GM21360 (cell line): ENCODE measurements around the gene OR2A5.
"Not testable (repeated sequence)": the region's sequence is repeated elsewhere in the genome, so short reads cannot be mapped to it uniquely, and the experiment has no call there.

Source experiments
- ATAC-seq: cut with Tn5 transposase; IDR thresholded peaks from one replicate; pipeline ENCODE4 v1.9.1; 2021; ENCODE audit warnings: mild to moderate bottlenecking, moderate library complexity; ENCODE audit not compliant: unreplicated experiment

The OR2A5 gene

DNA sequence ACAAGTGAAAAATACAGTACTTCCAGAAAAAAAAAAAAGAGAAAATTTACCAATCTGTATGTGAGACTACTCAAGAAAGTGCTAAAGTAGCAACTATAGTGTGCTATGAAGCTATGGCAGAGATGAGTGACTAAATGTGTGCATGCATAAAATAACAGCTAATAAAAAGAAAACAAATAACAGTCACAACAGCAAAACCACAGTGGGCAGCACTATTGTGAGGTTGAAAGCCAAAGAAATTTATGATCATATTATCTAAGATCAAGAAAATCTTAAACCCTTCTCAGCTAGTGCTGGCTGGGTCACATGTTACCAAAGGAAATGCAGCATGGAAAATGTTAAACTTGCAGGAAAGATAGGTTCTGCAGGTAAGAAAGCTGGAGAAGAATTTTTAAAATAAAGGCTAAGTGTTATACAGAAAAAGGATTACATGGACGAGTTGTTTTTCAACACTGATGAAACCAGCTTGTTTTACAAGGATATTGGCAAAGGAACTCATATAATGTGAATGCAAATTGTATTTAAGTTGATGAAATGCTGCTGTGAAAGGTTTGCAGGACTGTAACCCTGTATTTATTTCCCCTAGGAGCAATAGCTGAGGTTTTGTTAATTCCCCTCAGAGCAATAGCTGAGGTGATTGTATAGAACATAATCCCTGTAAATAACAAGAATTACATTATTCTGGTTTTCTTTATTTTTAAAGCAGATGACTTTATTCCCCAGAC lies 15.6 kb upstream of the OR2A5 start:
- ATAC-seq = no peak

DNA sequence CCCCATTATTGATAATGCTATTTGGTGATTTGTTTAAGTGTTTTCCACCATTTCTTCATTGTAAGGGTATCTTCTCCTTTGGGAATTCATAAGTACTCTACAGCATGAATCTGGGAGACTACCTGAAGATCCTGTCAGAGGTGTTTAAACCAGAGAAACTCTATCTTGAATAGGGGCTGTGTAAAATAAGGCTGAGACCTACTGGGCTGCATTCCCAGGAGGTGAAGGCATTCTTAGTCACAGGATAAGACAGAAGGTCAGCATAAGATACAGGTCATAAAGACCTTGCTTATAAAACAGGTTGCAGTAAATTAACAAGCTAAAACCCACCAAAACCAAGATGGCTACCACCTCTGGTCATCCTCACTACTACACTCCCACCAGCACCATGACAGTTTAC lies 13.4 kb upstream of the OR2A5 start:
- ATAC-seq = no peak

DNA sequence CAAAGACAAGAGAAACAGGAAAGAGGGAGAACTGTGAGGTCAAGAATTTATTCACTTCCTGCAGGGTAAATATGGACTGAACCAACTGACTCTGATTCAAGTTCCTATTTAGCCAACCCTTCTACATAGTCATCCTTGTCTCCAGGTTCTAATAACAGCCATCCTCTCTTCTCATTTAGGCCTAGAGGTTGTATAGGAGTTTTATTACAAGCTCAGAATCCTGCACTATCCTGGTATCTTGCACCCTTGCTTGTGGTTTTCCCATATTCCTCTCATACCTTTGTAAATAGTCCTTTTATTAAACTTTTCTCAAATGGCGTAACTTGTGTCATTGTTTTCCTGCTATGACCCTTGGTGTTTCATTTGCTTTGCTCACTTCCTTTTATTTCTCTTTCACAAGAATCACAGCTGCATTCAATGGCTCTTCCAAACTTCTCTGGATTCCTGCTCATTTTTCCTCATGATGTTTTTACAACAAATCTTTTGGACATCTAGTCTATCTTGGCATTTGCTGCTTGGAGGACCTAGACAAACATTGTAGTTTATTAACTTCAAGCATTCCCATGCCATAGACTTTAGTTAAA lies 12.4 kb upstream of the OR2A5 start:
- no peak for ATAC-seq

DNA sequence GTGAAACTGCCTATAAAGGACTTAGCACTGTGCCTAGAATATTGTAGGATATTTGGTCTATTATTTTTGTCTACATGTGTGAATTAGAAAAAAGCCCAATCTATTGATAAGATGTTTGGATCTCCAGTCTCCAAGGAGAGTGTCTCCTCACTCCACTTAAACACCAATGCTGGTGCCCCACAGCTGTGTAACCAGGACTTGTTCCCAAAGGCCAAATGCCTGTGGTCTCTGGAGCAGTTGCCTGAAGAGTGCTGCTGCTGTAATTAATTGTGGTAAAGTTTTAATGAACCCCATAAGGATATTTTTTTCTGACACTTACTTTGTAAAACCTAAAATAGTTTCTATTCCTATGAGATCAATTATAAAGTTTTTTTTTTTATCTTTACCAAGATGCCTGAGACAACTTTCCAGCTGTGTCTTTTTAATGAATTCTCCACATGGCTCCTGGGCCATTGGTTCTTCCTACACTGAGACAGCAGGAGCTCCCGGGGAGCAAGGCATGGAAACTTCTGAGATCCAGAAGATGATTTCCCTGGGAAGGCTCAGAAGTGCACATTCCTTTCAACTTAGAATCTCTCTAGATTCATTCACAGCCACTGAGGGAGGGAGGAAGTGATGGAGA lies 11.2 kb upstream of the OR2A5 start:
- ATAC-seq = no peak

DNA sequence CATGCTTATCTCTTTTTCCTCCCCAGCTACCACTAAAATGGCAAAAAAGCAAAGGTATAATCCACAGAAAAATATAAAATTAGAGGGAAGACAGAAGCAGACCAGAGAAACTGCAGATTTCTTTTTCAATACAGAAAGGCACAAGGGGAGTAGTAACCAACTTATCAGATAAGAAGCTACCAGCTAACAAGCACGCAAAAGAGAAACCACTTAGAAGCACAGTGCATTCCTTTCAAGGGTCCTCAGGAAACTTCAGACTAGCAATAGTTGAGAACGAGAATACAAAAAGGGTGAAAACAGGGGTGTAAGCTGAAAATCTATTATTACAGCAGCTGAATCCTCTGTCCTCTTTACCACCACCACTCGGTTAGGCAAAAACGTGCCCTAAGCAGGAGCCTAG lies 9.9 kb upstream of the OR2A5 start:
- no peak for ATAC-seq

DNA sequence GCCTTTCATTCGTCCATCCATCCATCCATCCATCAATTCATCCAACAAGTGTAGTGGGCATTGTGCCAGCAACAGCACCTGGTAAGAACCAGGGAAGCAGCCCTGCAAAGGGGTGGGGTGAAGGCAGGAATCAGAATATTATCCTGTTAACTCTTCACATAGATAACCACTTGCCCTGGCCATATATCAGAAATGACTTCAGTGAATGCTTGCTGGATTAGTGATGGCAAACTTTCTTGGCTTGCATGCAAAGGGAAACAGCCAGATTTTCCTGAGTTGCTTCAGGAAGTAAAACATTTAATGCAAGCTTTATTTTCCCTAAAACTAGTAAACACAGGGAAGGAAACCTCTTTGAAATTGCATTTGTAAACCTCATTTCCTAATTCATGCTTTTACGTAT lies 743 bp downstream of the OR2A5 start:
- no peak for ATAC-seq

DNA sequence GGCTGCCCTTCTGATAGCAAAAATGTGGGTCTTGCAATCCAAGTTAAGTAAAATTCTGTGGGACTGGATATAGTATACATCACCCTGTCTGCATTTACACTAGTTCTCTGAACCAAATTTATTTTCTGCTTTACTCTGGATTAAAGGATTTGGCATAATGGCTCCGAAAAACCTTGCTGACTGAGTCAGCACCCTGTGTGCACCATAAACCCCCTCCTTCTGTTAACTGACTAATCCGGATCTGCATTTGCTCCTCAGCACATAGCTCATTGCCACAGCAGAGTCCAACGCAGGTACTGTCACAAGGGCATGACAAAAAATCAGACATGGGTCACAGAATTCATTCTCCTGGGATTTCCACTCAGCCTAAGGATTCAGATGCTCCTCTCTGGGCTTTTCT lies 1.3 kb downstream of the OR2A5 start:
- ATAC-seq = no peak

DNA sequence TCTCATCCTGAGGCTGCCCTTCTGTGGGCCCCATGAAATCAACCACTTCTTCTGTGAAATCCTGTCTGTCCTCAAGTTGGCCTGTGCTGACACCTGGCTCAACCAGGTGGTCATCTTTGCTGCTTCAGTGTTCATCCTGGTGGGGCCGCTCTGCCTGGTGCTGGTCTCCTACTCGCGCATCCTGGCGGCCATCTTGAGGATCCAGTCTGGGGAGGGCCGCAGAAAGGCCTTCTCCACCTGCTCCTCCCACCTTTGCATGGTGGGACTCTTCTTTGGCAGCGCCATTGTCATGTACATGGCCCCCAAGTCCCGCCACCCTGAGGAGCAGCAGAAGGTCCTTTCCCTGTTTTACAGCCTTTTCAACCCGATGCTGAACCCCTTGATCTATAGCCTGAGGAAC lies 2.1 kb downstream of the OR2A5 start:
- not testable (repeated sequence) for ATAC-seq

DNA sequence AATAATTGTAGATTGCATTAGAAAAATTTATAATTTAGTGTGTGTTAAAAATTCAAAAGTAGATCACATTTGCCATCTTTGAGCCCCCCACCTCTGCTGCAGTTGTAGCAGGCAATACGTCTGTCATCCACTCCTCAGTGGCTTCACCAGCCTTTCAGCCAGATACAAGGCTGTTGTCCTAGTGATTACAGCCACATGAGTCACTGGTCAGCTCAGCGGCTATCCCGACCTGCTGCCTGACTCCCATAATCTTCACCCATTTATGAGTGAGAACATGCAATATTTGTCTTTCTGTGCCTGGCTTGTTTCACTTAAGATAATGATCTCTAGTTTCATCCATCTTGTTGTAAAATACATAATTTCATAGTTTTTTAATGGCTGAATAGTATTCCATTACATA lies 9.2 kb downstream of the OR2A5 start:
- ATAC-seq = no peak

DNA sequence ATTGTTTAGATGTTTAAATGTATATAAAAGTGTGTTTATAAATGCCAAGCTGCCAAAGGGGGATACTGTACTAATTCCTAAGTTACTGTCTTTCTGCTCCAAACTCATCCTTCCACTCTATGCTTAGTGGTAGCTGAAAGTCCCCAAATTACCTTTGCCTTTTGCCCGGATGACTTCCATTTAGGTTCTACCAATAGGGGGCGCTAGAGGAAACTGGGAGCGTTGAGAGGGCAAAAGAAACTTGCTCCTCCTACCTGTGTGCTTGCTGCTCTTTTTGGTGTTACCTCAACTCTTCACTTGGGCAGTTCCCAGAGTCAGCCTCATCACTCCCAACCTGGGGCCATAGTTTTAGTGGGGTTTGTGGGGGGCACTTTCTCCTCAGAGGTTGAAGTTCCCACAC lies 15.0 kb downstream of the OR2A5 start:
- ATAC-seq = no peak

DNA sequence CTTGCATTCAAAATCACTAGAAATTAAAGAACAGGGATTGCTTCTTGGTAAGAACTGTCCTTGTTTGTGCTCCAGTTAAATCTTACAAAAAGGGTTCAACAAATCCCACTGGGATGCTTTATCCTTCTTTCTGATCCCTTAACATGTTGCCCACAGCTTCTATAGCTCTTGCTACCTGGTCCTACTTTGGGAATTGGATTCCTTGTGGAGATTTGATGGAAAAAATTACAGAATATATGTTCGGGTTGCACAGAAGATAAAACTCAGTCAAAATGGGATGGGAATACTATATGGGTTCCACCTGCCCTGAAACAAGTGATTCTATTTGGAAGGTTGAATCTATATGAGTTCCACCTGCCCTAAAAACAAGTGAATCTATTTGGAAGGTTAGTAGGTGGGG lies 20.8 kb downstream of the OR2A5 start, which contains the start of gene OR2A25:
Gene OR2A25, plus strand, starts transcription at position 301 of the 400 bp plus-strand sequence. CDS start 4,409 bp downstream, outside the sequence.
- ATAC-seq = no peak

DNA sequence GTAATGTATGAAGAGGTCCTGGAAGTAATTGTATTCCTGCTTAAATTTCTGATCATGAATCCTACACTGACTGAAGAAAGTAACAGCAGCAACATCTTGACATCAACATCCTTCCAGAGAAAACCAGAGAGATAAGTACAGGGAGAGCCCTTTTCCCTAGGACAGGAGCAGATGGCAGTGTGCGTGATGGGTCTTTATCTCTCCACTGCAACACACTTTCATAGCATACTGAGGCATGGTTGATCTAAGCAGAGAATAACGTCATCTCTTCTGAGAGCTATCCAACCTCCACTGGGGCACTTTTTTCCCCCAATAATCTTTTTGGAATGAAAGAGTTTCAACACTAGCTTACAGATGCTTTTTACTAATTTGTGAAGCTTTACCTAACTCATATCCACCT lies 21.2 kb downstream of the OR2A5 start:
- ATAC-seq = no peak

DNA sequence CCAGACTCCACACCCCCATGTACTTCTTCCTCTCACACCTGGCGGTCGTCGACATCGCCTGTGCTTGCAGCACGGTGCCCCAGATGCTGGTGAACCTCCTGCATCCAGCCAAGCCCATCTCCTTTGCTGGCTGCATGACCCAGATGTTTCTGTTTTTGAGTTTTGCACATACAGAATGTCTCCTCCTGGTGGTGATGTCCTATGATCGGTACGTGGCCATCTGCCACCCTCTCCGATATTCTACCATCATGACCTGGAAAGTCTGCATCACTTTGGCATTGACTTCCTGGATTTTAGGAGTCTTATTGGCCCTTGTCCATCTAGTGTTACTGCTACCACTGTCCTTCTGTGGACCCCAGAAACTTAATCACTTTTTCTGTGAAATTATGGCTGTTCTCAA lies 25.6 kb downstream of the OR2A5 start:
- no peak for ATAC-seq

DNA sequence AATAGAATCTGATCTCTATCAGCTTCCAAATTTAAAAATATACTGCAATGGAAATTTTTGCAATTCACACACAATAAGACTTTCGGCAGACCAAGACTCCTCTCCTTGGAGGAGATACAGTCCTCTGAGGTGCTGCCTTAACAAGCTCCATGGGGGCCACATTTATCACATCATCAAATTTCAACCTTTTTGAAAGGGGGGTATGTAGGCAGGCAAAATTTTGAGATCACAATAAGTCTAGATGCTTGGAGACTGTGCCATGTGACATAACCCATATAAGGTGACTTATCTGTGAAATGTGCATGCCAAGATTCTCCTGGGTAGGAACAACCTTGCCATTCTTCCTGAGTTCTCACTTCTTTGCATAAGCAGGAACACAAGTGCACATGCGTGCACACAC lies 37.2 kb downstream of the OR2A5 start, which contains the start of gene OR2A12:
Gene OR2A12, plus strand, starts transcription at position 301 of the 400 bp plus-strand sequence. CDS start 8,830 bp downstream, outside the sequence.
- no peak for ATAC-seq

DNA sequence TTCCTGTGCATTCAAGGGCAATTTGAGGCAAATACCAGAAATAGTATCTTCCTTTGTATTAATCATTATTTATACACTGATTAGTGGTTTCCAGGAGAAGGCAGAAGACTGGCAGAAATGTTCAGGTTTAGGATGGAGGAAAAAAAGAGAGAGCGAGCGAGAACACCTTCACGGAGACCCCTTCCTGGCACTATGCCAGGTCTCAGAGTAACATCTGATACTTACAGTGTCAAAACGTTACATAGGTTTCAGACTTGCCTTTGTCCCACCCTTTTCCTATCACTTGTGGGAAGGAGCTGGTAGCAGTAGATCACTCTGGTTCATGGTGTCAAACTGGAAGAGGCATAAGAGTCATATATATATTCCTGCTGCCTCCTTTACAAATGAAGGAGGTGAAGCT lies 38.0 kb downstream of the OR2A5 start:
- ATAC-seq = no peak

DNA sequence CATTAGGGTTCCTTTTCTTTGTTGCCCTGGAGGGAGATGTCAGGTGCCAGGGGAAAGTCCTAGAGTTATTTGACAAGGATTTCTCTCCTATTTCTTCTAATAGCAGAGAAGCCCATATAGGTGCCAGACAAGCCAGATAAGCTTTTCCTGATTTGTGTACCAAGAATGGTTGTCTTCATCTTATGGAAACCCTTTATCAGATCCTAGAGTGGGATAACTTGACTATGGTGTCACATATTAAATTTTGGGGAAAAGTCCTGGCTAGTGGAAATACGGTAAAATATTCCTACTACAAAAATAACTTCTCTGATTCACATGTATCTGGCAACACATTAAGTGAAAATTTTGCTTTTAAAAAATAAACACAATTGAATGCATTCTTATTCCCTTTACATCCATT lies 38.5 kb downstream of the OR2A5 start:
- ATAC-seq = no peak

DNA sequence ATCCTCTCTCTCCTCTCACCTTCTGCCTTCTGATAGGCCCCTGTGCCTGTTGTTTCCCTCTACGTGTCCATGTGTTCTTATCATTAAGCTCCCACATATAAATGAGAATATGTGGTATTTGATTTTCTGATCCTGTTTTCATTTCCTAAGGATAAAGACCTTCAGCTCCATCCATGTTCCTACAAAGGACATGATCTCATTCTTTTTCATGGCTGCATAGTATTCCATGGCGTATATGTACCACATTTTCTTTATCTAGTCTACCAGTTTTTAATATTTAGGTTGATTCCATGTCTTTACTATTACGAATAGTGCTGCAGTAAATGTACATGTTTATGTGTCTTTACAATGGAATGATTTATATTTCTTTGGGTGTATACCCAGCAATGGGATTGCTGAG lies 41.9 kb downstream of the OR2A5 start:
- no peak for ATAC-seq

DNA sequence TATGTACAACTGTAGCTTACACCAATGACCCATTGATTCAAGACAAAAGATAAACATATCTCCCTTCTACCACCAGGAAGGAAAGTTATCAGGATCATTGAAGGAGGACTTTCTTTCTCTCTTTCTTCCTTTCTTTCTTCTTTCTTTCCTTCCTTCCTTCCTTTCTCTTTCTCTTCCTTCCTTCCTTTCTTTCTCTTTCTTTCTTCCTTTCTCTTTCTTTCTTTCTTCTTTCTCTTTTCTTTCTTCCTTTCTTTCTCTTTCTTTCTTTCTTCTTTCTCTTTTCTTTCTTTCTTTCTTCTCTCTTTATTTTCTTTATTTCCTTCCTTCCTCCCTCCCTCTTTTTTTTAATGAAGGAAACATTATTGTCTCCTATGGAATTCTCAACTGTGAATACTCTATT lies 50.0 kb downstream of the OR2A5 start:
- ATAC-seq = no peak

DNA sequence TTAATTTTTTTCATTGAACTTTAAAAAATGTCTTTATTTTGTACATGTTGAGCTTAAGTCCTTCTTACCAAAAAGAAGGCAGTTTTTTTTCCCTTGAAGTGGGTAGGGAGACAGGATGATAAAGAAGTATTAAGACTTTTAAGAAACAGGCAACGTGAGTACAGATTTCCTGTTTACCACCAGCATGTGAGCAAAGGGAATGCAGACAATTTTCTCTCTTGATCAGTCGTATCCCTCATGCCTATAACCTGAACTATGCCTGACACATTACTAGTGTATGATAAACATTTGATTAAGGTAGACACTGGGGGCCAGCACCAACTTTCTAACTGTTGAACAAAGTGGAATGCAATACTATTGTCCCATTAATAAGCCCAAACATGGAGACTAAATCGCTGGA lies 51.9 kb downstream of the OR2A5 start:
- no peak for ATAC-seq

DNA sequence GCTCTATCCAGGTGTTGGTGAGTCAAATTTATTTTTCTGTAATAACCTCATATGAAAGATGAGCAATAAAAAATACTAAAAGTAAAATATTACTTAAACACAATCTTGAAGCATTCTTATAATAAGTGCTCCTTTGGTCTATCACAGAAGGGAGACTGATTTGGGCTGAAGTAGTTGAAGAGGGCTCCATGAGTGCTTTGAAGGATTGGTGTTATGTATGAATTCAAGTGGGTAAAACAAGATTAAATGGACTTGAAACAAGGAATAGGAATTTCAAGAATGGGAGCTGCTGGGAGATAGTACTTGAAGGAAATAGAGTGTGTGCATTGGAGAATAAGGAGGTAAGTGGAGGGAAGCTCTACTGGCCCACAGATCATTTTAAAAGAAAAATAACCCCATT lies 53.3 kb downstream of the OR2A5 start:
- no peak for ATAC-seq

DNA sequence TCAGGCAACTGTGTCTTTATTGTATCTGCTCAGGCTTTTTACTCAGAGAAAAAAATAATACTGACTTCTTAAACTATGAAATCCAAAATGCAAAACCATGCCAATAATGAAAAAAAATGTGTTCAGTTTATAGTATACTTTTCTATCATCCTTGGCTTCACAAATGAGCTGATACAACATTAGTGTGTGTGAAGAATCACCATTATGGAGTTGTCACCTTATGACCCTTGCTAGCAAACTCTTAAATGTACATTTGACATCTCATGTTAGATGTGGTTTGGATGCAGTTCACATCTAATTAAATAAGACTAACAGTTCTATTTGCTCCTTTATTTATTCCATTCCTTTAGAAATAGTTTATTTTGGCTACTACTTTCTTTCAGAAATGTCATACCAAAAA lies 56.5 kb downstream of the OR2A5 start:
- no peak for ATAC-seq
